NCI-H1436 (cell line): ENCODE data around the gene PTPRD.

Experiments used
- DNase-seq: peaks from one replicate; lab custom pipeline; 2025; lab: John Stamatoyannopoulos, UW

PTPRD gene

GRCh38 chr9:10612641-10613398, at the start of gene PTPRD:
TSS of gene PTPRD (minus strand) at chr9:10613002.
- peak; percentile 54 for DNase-seq

- DNase-seq, result no peak
Observed at GRCh38 chr9:10661994-10662393, 49.2 kb upstream of the PTPRD start.

DNA sequence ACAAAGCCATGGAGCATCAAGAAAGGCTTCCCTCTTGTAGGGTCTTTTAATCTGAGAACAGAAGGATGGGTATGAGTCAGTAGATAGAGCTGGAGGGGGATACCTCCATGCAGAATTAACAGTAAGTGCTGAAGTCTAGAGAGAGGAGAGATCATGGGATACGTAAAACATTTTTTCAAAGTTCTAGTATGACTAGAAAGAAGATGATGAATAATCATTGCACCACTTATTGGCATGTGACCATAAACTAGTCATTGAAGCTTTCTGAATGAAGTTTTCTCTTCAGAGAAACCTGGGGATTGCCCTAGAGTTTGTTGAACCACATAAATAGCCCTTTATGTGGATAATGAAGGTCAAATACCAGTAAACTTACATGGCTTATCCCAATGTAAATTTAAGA, 48.6 kb upstream of the PTPRD start:
- DNase-seq, result no peak

- DNase-seq, result no peak
Observed at GRCh38 chr9:10651012-10651411, 38.2 kb upstream of the PTPRD start.

GRCh38 chr9:10649076-10649475, 36.3 kb upstream of the PTPRD start:
- no peak for DNase-seq

GRCh38 chr9:10633785-10634184, 21.0 kb upstream of the PTPRD start:
- DNase-seq, result no peak

DNA sequence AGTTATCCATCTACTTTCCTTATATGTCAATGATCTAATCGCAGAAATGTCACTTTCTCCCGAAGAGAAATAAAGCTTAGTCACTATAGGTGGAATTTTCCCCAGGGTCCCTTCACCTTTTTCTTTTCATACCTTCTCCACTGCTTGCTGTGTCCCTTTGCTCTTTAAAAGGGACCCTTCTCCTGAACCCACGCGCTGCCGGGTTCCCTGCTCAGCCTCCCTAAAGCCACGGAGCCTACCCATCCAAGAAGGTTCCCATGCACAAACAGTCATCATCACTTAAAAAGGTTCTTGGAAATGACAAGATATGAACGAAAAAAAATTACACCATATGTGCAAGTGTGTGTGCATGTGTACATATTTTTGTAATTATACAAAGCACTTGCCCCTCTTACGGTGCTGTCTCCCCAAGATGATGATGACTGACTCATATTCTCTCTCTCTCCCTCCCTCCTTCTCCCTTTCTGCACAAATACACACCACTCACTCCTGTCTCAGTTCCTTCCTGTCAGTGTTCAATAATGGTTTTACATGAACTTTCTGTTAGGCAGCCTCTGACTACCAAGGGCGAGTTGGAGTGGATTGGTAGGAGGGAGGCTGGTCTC, 1.5 kb upstream of the PTPRD start:
- no peak for DNase-seq

DNA sequence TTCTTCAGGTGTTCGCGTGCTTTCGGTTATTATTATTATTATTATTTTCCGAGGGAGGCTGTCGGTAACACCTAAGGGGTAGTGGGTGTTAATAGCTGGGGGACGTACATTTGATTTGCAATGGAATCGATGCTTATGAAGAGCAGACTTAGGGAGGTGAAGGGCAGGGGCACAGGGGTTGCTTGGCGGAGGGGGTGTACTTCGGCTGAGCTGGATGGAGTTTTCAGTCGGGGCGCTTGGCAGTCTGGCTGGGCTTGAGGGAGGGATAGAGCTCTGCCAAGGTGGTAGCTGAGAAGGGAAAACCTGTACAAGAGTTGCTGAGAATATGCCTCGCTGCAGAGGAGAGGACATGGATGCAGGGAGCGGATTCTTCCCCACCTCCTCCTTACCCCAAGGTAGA, 617 bp upstream of the PTPRD start:
- no peak for DNase-seq

GRCh38 chr9:10605388-10605787, 7.4 kb downstream of the PTPRD start:
- DNase-seq, result no peak

GRCh38 chr9:10604927-10605326, 7.9 kb downstream of the PTPRD start:
- DNase-seq, result no peak

- no peak for DNase-seq
Observed at GRCh38 chr9:10597801-10598200, 15.0 kb downstream of the PTPRD start.

DNA sequence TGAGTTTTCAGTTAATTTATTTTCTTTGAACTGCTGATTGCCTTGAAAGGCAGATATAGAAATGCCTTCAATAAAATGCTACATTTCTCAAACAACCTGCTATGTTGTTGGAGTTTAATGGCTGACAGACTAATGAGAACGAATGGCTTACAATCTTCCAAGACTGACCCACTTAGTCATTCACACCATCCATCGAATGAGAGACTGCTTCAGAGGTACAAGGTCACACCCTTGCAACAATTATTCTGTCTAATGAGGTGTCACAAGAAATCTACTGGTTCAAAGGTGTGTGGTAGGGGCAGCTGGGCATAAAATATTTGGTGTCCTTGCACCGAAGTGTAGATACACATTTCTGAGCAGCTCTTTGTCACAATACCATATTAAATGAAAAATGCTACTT, 18.3 kb downstream of the PTPRD start:
- DNase-seq, result no peak

DNA sequence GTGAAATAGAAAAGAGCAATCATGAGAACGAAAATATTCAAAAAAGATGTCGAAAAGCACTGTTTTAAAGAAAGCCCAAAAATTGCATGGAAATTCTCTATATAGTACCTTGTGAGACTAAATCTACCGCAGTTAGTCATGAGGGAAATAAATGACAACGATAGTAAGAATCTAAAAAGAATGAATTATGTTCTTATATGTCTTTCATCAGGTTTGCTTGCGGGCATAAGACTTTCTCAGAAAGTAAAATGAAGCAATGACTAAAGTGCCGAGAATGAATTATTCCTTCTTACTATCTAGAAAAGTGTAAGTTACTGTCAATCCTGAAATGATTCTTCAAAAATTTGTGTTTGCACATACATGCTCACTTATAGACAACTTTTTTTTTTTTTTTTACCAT, 26.4 kb downstream of the PTPRD start:
- DNase-seq, result no peak

GRCh38 chr9:10571699-10572098, 41.1 kb downstream of the PTPRD start:
- no peak for DNase-seq

- no peak for DNase-seq
Observed at GRCh38 chr9:10566848-10567247, 46.0 kb downstream of the PTPRD start.

GRCh38 chr9:10562581-10563343, 50.0 kb downstream of the PTPRD start:
- no peak for DNase-seq

DNA sequence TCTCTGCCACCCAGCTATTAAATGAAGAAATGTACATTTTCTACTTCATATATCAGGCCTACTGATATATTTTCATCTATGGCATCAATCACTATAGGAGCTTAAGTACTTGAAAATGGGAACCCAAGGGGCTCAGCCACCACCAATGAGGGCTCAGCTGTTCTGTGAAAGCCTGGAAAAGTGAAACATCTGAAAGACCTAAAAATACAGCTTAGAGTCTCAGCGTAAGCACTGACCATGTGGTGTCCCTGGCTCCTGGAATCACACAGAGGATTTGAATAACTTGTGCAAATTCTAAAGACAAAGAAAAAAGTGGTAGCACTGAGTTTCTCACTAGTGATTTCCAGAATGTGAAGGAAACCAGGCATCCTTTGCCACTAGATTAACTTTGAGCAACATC, 64.5 kb downstream of the PTPRD start:
- no peak for DNase-seq

- no peak for DNase-seq
Observed at GRCh38 chr9:10538073-10538472, 74.7 kb downstream of the PTPRD start.

DNA sequence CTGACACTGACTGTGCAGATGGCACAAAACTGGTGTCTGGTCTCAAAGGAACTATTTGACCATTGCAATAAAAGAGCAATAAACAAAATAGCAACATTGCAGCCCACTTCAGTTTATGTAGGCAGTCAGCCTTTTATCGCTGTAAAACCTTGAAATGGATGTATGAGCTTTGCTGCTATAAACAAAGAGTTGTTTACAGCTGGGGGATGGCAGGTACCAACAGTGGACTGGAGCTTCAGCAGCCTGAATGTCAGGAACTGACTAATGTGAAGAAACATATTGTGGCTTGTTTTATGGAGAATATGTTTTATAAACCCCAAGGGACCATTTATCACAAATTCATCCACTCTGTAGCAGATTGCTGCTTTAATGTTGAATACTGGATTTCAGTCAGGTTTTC, 78.0 kb downstream of the PTPRD start:
- DNase-seq, result no peak

DNA sequence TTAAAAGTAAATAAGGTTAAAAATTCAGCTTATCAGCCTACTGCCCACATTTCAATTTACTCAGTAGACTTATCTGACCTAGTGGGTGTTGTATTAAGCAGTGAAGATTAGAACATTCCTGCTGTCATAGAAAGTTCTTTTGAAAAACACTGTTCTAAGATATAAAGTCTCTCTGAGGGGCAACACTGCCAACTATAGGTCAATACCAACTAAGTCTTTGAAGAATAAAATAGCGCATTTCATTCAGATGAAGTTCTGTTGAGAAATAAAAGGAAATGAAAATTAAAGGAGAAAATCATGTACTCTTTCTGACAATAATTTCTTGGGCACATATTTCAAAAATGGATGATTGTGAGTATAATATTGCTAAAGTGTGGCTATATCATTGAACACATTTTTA, 86.8 kb downstream of the PTPRD start:
- no peak for DNase-seq

DNA sequence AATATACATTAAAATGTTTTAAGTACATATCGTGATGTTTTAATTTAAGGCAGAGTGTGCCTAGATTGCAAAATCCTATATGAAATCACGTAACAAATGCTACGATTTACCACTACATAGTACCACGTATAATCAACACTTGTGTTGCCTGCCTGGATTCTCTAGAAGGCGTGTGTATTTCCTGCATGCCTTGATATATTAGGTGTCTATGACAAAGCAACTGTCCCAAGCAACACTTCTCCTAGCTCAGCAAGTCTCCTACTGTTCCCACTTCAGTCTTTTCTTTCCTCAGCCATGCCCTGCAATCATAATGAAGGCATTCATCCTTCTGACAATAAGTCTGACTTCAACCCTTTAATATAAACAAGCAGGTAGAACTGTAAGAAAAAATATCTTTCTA, 89.6 kb downstream of the PTPRD start:
- DNase-seq, result no peak

- DNase-seq, result no peak
Observed at GRCh38 chr9:10512144-10512543, 100.7 kb downstream of the PTPRD start.

DNA sequence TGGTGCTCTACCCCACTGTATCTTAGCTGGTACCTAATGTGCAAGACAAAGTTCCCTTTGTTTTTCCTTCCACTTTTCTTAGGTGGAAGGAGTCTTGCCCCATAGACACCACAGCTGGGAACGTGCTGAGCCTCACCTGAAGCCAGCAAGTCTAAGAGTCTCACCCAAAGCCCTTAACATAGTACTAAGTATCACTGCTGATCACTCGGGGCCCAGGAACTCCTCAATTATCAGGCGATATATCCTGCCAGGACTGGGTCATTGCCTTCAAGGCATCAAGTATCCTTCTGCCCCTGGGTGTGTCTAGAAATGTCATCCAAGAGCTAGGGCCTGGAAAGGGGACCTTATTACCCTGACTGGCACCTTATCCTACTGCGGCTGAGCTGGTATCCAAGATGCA, 123.9 kb downstream of the PTPRD start:
- DNase-seq, result no peak
